Transverse colon (tissue), 4 donors: ENCODE data around the gene GPT2.

Source experiments
- EP300 ChIP-seq: sonication (generic); formaldehyde crosslinking; IDR thresholded peaks from one replicate; pipeline ENCODE4 v1.6.1; 2017; ENCODE audit warnings: antibody characterized with exemption, low read depth
- POLR2A ChIP-seq: fragments of 450-650 bp; IDR thresholded peaks from one replicate; pipeline ENCODE4 v1.6.1; 2016; ENCODE audit warnings: antibody characterized with exemption, mild to moderate bottlenecking, moderate library complexity
- POLR2AphosphoS5 ChIP-seq, 3 donors: sonication (generic); formaldehyde crosslinking; IDR thresholded peaks; one replicate each; pipeline ENCODE4 v1.6.1; 2016; ENCODE audit warnings: antibody characterized with exemption in 3 of 3
- TF ChIP-seq, protein P1 (sequence below), 5 experiments: fragments of 200-600 bp in 3 of 5; fragments of 450-650 bp in 2 of 5; sonication (generic) in 3 of 5; IDR thresholded peaks; 1 replicate in 2 of 5; 2 replicates in 3 of 5; pipeline ENCODE4 v1.5.1; 2016 to 2017; ENCODE audit warnings: antibody characterized with exemption in 5 of 5, inconsistent platforms in 3 of 5, mild to moderate bottlenecking in 2 of 5, moderate library complexity in 1 of 5

GRCh38 chr16:46889245-46889941, 5.2 kb downstream of the GPT2 start:
- TF ChIP-seq, protein P1, sequence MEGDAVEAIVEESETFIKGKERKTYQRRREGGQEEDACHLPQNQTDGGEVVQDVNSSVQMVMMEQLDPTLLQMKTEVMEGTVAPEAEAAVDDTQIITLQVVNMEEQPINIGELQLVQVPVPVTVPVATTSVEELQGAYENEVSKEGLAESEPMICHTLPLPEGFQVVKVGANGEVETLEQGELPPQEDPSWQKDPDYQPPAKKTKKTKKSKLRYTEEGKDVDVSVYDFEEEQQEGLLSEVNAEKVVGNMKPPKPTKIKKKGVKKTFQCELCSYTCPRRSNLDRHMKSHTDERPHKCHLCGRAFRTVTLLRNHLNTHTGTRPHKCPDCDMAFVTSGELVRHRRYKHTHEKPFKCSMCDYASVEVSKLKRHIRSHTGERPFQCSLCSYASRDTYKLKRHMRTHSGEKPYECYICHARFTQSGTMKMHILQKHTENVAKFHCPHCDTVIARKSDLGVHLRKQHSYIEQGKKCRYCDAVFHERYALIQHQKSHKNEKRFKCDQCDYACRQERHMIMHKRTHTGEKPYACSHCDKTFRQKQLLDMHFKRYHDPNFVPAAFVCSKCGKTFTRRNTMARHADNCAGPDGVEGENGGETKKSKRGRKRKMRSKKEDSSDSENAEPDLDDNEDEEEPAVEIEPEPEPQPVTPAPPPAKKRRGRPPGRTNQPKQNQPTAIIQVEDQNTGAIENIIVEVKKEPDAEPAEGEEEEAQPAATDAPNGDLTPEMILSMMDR (IDR thresholded peaks at IDR 0.05), result no peak
- TF ChIP-seq POLR2A (no peak), POLR2AphosphoS5 (IDR thresholded peaks at IDR 0.05) (no peak), EP300 (no peak)
